HepG2 (cell line): Measurements from ENCODE around the gene NSMF. TPM values are rescaled to one million over a fixed set of nuclear protein-coding genes. Genes with fewer than 3 reads are reported as not detected.
A peak's percentile ranks its signal among the peaks of the same experiment; 100 is the strongest.

Experiments used
- ADNP ChIP-seq: sonication (generic); formaldehyde crosslinking; IDR thresholded peaks from 2 replicates; pipeline ENCODE4 v1.4.0; 2020; ENCODE audit warnings: missing genetic modification reagents
- ATF1 ChIP-seq: IDR thresholded peaks from 2 replicates; pipeline ENCODE4 v1.6.1; 2016; ENCODE audit warnings: mild to moderate bottlenecking, control low read depth
- CBX1 ChIP-seq: IDR thresholded peaks from one replicate; pipeline ENCODE4 v1.6.1; 2016; ENCODE audit warnings: antibody characterized with exemption, low read depth
- ETV5 ChIP-seq: IDR thresholded peaks from 2 replicates; pipeline ENCODE4 v1.6.1; 2018; ENCODE audit warnings: missing biosample characterization, missing genetic modification reagents, inconsistent platforms, borderline replicate concordance
- HOXA7 ChIP-seq: sonication (generic); formaldehyde crosslinking; IDR thresholded peaks from 2 replicates; pipeline ENCODE4 v1.8.1; 2022; ENCODE audit warnings: mild to moderate bottlenecking, missing genetic modification reagents, moderate library complexity
- KLF13 ChIP-seq: sonication (generic); formaldehyde crosslinking; IDR thresholded peaks from 2 replicates; pipeline ENCODE4 v1.4.0; 2020; ENCODE audit warnings: mild to moderate bottlenecking, missing genetic modification reagents
- NCOA1 ChIP-seq: sonication (generic); formaldehyde crosslinking; IDR thresholded peaks from 2 replicates; pipeline ENCODE4 v1.9.0; 2021; ENCODE audit warnings: missing genetic modification reagents
- NFE2L1 ChIP-seq: sonication (generic); formaldehyde crosslinking; IDR thresholded peaks from 2 replicates; pipeline ENCODE4 v1.4.0; 2020; ENCODE audit warnings: missing genetic modification reagents, mild to moderate bottlenecking, borderline replicate concordance
- NONO ChIP-seq, 2 experiments: fragments of 450-650 bp in 1 of 2; sonication (generic) in 1 of 2; formaldehyde crosslinking in 1 of 2; IDR thresholded peaks in 1 of 2; conservative IDR thresholded peaks in 1 of 2; 2 replicates each; pipeline versions ENCODE4 v1.6.1 to v1.8.0; 2017 to 2022; ENCODE audit warnings: mild to moderate bottlenecking in 1 of 2, missing genetic modification reagents in 1 of 2, moderate library complexity in 1 of 2
- REXO4 ChIP-seq: sonication (generic); formaldehyde crosslinking; IDR thresholded peaks from 2 replicates; pipeline ENCODE4 v1.8.0; 2022; ENCODE audit warnings: missing genetic modification reagents, mild to moderate bottlenecking, borderline replicate concordance
- RFXAP ChIP-seq: sonication (generic); formaldehyde crosslinking; IDR thresholded peaks from 2 replicates; pipeline ENCODE4 v1.4.0; 2020; ENCODE audit warnings: missing genetic modification reagents, borderline replicate concordance
- SNAI1 ChIP-seq: sonication (generic); formaldehyde crosslinking; IDR thresholded peaks from 2 replicates; pipeline ENCODE4 v1.5.0; 2020; ENCODE audit warnings: mild to moderate bottlenecking, missing genetic modification reagents, borderline replicate concordance
- TFAP4 ChIP-seq: sonication (generic); IDR thresholded peaks from 2 replicates; pipeline ENCODE4 v1.6.1; 2016; ENCODE audit warnings: low read depth, borderline replicate concordance
- TOPORS ChIP-seq: sonication (generic); formaldehyde crosslinking; IDR thresholded peaks from 2 replicates; pipeline ENCODE4 v1.8.0; 2023; ENCODE audit warnings: mild to moderate bottlenecking, missing genetic modification reagents
- ZBTB10 ChIP-seq: sonication (generic); formaldehyde crosslinking; IDR thresholded peaks from 2 replicates; pipeline ENCODE4 v1.4.0; 2020; ENCODE audit warnings: missing genetic modification reagents, borderline replicate concordance
- ZFP41 ChIP-seq: sonication (generic); formaldehyde crosslinking; IDR thresholded peaks from 2 replicates; pipeline ENCODE4 v1.4.0; 2020; ENCODE audit warnings: mild to moderate bottlenecking, missing genetic modification reagents, borderline replicate concordance
- ZNF256 ChIP-seq: sonication (generic); formaldehyde crosslinking; conservative IDR thresholded peaks from 2 replicates; pipeline ENCODE4 v1.4.0; 2020; ENCODE audit warnings: missing genetic modification reagents
- ZNF550 ChIP-seq: sonication (generic); formaldehyde crosslinking; IDR thresholded peaks from 2 replicates; pipeline ENCODE4 v1.4.0; 2020; ENCODE audit warnings: mild to moderate bottlenecking, missing genetic modification reagents, borderline replicate concordance
- ZNF7 ChIP-seq: IDR thresholded peaks from 2 replicates; pipeline ENCODE4 v1.6.1; 2016; ENCODE audit warnings: missing biosample characterization, missing genetic modification reagents
- ZSCAN9 ChIP-seq: IDR thresholded peaks from 2 replicates; pipeline ENCODE4 v1.6.1; 2016; ENCODE audit warnings: borderline replicate concordance
- polyA plus RNA-seq, 8 experiments: library from polyadenylated mRNA; depleted of rRNA in 3 of 8; stranded (reverse) in 7 of 8; unstranded in 1 of 8; fragments of >200 nt; fragmentation: Illumina TruSeq in 4 of 8; extraction: Trizol in 4 of 8; gene quantifications; 2 replicates each; pipeline versions ENCODE4 v1.2.1 to v1.2.3, GENCODE V29; 2011 to 2016; ENCODE audit warnings: low read depth in 4 of 8, missing spikeins in 1 of 8, mixed read lengths in 1 of 8; ENCODE audit not compliant: insufficient read depth in 1 of 8
- total RNA-seq, 5 experiments: library from RNA; depleted of rRNA; stranded (reverse); fragments of >200 nt; fragmentation: Illumina TruSeq; extraction: Trizol; gene quantifications; 2 replicates each; pipeline ENCODE4 v1.2.3, GENCODE V29; 2016; ENCODE audit warnings: low read depth in 1 of 5

NSMF gene
- total and polyA plus RNA-seq, 2 of the 13 experiments (the other 11 are each of a cell fraction or from before 2014, with no cell fraction given): 44.3 to 183 TPM

- no peak for TF ChIP-seq NFE2L1
- no peak for TF ChIP-seq ADNP
- TF ChIP-seq ZFP41 (CRISPR knock-in tag): no peak
- no peak for TF ChIP-seq ZNF7 (CRISPR knock-in tag)
- no peak for TF ChIP-seq REXO4 (CRISPR knock-in tag)
- peak; percentile 68 for TF ChIP-seq CBX1
- peak; percentile 10; the same call in 1 of the 2 replicates for TF ChIP-seq TFAP4
- TF ChIP-seq NCOA1: no peak
- TF ChIP-seq ETV5 (CRISPR knock-in tag): peak; percentile 71
- TF ChIP-seq KLF13 (CRISPR knock-in tag): no peak
- TF ChIP-seq ATF1 (CRISPR knock-in tag): no peak
- no peak for TF ChIP-seq NONO (IDR thresholded peaks at IDR 0.05)
- TF ChIP-seq NONO (CRISPR knock-in tag; conservative IDR thresholded peaks at IDR 0.05): peak; percentile 87
- peak; percentile 64; the same call in 1 of the 2 replicates for TF ChIP-seq ZSCAN9
- peak; percentile 79 for TF ChIP-seq RFXAP (CRISPR knock-in tag)
- TF ChIP-seq ZBTB10 (CRISPR knock-in tag): no peak
- no peak for TF ChIP-seq HOXA7 (CRISPR knock-in tag)
- peak; percentile 90 for TF ChIP-seq TOPORS
- no peak; the same call in 1 of the 2 replicates for TF ChIP-seq ZNF256 (CRISPR knock-in tag)
- no peak for TF ChIP-seq ZNF550 (CRISPR knock-in tag)
- no peak for TF ChIP-seq SNAI1 (CRISPR knock-in tag)
Measured at GRCh38 chr9:137422604-137423513, 36.3 kb downstream of the NSMF start, which contains the start of the genes EXD3 and NOXA1 (continued).
